ENCODE results near the gene TNFRSF4.

DNA sequence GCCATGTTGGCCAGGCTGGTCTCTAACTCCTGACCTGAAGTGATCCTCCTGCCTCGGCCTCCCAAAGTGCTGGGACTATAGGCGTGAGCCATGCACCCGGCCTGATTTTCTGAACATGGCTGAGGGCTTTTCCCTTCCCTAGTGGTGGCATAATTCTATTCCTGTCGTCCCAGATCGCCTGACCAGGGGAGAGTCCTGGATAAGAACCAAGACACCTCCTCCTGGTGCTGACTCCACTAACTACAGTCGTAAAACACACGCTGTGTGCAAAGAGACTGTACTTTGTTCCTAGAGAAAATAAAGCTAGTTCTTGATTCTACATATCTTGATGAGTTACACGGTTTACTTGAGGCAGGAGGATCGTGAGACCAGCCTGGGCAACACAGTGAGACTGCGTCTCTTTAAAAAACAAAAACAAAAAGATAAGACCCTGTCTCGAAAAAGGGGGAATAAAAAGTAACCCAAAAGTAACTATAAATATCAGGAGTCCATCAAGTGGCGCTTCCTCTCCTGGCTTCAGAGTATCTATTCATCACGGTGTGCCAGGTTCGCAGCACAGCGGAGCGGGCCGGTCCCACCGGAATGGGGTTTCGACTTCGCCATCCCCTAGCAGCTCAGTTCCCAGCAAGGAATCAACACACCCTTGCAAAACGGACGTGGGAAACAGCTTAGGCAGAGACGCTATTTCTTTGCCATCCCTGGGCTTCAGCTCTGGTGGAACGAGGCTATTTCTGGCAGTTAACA, 16.9 kb upstream of the TNFRSF4 start:
- TF ChIP-seq EZH2 (IDR thresholded peaks at IDR 0.05) (no peak), CTCF (IDR thresholded peaks at IDR 0.05) (peak; percentile 20)
